HCT116 (cell line): ENCODE results near the gene CSTA.

Experiments
- CTCF ChIP-seq, 3 experiments: fragments of 200-600 bp in 1 of 3; sonication (generic) in 1 of 3; IDR thresholded peaks in 2 of 3; conservative IDR thresholded peaks in 1 of 3; 2 replicates each; pipeline ENCODE4 v1.5.1; 2012 to 2017; ENCODE audit warnings: low read depth in 2 of 3, low read length in 2 of 3, antibody characterized with exemption in 1 of 3, borderline replicate concordance in 1 of 3, control low read depth in 1 of 3, mild to moderate bottlenecking in 1 of 3, mixed read lengths in 1 of 3, mixed run types in 1 of 3, moderate library complexity in 1 of 3; ENCODE audit not compliant: insufficient read depth in 1 of 3
- EGR1 ChIP-seq: IDR thresholded peaks from 2 replicates; pipeline ENCODE4 v1.6.1; 2012; ENCODE audit warnings: low read depth
- FOSL1 ChIP-seq: IDR thresholded peaks from 2 replicates; pipeline ENCODE4 v1.6.1; 2012; ENCODE audit warnings: low read depth
- JUND ChIP-seq: IDR thresholded peaks from 2 replicates; pipeline ENCODE4 v1.6.1; 2012
- MAX ChIP-seq: IDR thresholded peaks from 2 replicates; pipeline ENCODE4 v1.6.1; 2012
- POLR2A ChIP-seq: IDR thresholded peaks from 2 replicates; pipeline ENCODE4 v1.7.0; 2011; ENCODE audit warnings: borderline replicate concordance; ENCODE audit not compliant: insufficient read depth, insufficient read length; ENCODE audit errors: extremely low read depth
- POLR2AphosphoS5 ChIP-seq: IDR thresholded peaks from 2 replicates; pipeline ENCODE4 v1.6.1; 2011; ENCODE audit warnings: mild to moderate bottlenecking, low read depth, low read length, moderate library complexity
- SIN3A ChIP-seq: IDR thresholded peaks from 2 replicates; pipeline ENCODE4 v1.6.1; 2012; ENCODE audit warnings: low read depth
- SP1 ChIP-seq: IDR thresholded peaks from 2 replicates; pipeline ENCODE4 v1.6.1; 2012; ENCODE audit warnings: low read depth
- YY1 ChIP-seq: IDR thresholded peaks from 2 replicates; pipeline ENCODE4 v1.6.1; 2011; ENCODE audit warnings: low read length, low read depth, moderate library complexity, mild to moderate bottlenecking; ENCODE audit not compliant: insufficient replicate concordance; ENCODE audit errors: extremely low read depth

- no peak for TF ChIP-seq CTCF (IDR thresholded peaks at IDR 0.05 in 2 of 3, conservative IDR thresholded peaks at IDR 0.05 in 1 of 3; ENCODE audit: borderline replicate concordance in 1 of 3, insufficient read depth in 1 of 3, low read depth in 2 of 3, low read length in 2 of 3)
- TF ChIP-seq MAX = no peak
- no peak for TF ChIP-seq SIN3A
- TF ChIP-seq YY1 = no peak
- no peak for TF ChIP-seq FOSL1
- no peak for TF ChIP-seq SP1
- TF ChIP-seq POLR2A = no peak
- TF ChIP-seq JUND = no peak
- no peak for TF ChIP-seq POLR2AphosphoS5
- no peak for TF ChIP-seq EGR1
These were observed 24.1 kb downstream of the CSTA start for GRCh38 chr3:122349171-122349570.
